Measurements from ENCODE around the gene SFXN4.

Gene SFXN4

GRCh38 chr10:119165171-119166117 is at the start of gene SFXN4:
Gene SFXN4 (minus strand): TSS chr10:119165714. CDS start chr10:119165647, 67 bp downstream.
- DNase-seq = peak; percentile 74
- in situ Hi-C loops (cut with MboI; ENCODE audit: low pct_unique_long_range_greater_than_20kb, low sequenced_read_pairs) = no loop called here

- DNase-seq = no peak
- in situ Hi-C loops (cut with MboI; ENCODE audit: low pct_unique_long_range_greater_than_20kb, low sequenced_read_pairs) = loop anchor here (25.0 kb wide), 1 partner anchor 200 kb away; no protein-coding TSS in a partner anchor
These were observed 46.3 kb upstream of the SFXN4 start for GRCh38 chr10:119211625-119212441.

GRCh38 chr10:119211176-119211575 is 45.7 kb upstream of the SFXN4 start:
- no peak for DNase-seq
- in situ Hi-C loops (cut with MboI; ENCODE audit: low pct_unique_long_range_greater_than_20kb, low sequenced_read_pairs) = loop anchor here (25.0 kb wide), 1 partner anchor 201 kb away; no protein-coding TSS in a partner anchor

GRCh38 chr10:119210633-119211032 is 45.1 kb upstream of the SFXN4 start:
- no peak for DNase-seq
- in situ Hi-C loops (cut with MboI; ENCODE audit: low pct_unique_long_range_greater_than_20kb, low sequenced_read_pairs) = loop anchor here (25.0 kb wide), 1 partner anchor 202 kb away; no protein-coding TSS in a partner anchor

GRCh38 chr10:119209736-119210355 is 44.3 kb upstream of the SFXN4 start:
- in situ Hi-C loops (cut with MboI; ENCODE audit: low pct_unique_long_range_greater_than_20kb, low sequenced_read_pairs) = loop anchor here (25.0 kb wide), 1 partner anchor 202 kb away; no protein-coding TSS in a partner anchor
- no peak for DNase-seq

- DNase-seq = peak; percentile 58
These were observed 43.7 kb upstream of the SFXN4 start for GRCh38 chr10:119209035-119209735.

GRCh38 chr10:119208553-119208940 is 43.0 kb upstream of the SFXN4 start:
- in situ Hi-C loops (cut with MboI; ENCODE audit: low pct_unique_long_range_greater_than_20kb, low sequenced_read_pairs) = loop anchor here (25.0 kb wide), 1 partner anchor 204 kb away; no protein-coding TSS in a partner anchor
- no peak for DNase-seq

More at GRCh38 chr10:119209035-119209735, 43.7 kb upstream of the SFXN4 start:
- in situ Hi-C loops (cut with MboI; ENCODE audit: low pct_unique_long_range_greater_than_20kb, low sequenced_read_pairs) = loop anchor here (25.0 kb wide), 1 partner anchor 203 kb away; no protein-coding TSS in a partner anchor

- in situ Hi-C loops (cut with MboI; ENCODE audit: low pct_unique_long_range_greater_than_20kb, low sequenced_read_pairs) = loop anchor here (25.0 kb wide), 1 partner anchor 204 kb away; no protein-coding TSS in a partner anchor
- peak; percentile 29 for DNase-seq
These were observed 42.4 kb upstream of the SFXN4 start for GRCh38 chr10:119207713-119208552.

GRCh38 chr10:119207366-119207666 is 41.8 kb upstream of the SFXN4 start, which contains the start of gene GRK5:
Gene GRK5 (plus strand): TSS chr10:119207571. CDS start chr10:119207918, 347 bp downstream.
- peak; percentile 93 for DNase-seq
- in situ Hi-C loops (cut with MboI; ENCODE audit: low pct_unique_long_range_greater_than_20kb, low sequenced_read_pairs) = loop anchor here (25.0 kb wide), 1 partner anchor 205 kb away; no protein-coding TSS in a partner anchor

- in situ Hi-C loops (cut with MboI; ENCODE audit: low pct_unique_long_range_greater_than_20kb, low sequenced_read_pairs) = loop anchor here (25.0 kb wide), 1 partner anchor 206 kb away; no protein-coding TSS in a partner anchor
- DNase-seq = peak; percentile 80
These were observed 41.3 kb upstream of the SFXN4 start for GRCh38 chr10:119206603-119207365.

- peak; percentile 79 for DNase-seq
- in situ Hi-C loops (cut with MboI; ENCODE audit: low pct_unique_long_range_greater_than_20kb, low sequenced_read_pairs) = loop anchor here (25.0 kb wide), 1 partner anchor 206 kb away; no protein-coding TSS in a partner anchor
These were observed 40.5 kb upstream of the SFXN4 start for GRCh38 chr10:119205894-119206602.

- DNase-seq = no peak
- in situ Hi-C loops (cut with MboI; ENCODE audit: low pct_unique_long_range_greater_than_20kb, low sequenced_read_pairs) = loop anchor here (25.0 kb wide), 1 partner anchor 209 kb away; no protein-coding TSS in a partner anchor
These were observed 37.5 kb upstream of the SFXN4 start for GRCh38 chr10:119203006-119203405.

- no peak for DNase-seq
- in situ Hi-C loops (cut with MboI; ENCODE audit: low pct_unique_long_range_greater_than_20kb, low sequenced_read_pairs) = loop anchor here (25.0 kb wide), 1 partner anchor 211 kb away; no protein-coding TSS in a partner anchor
These were observed 35.7 kb upstream of the SFXN4 start for GRCh38 chr10:119201233-119201632.

- in situ Hi-C loops (cut with MboI; ENCODE audit: low pct_unique_long_range_greater_than_20kb, low sequenced_read_pairs) = no loop called here
- DNase-seq = peak; percentile 68
These were observed 33.9 kb upstream of the SFXN4 start for GRCh38 chr10:119199231-119199992.

- in situ Hi-C loops (cut with MboI; ENCODE audit: low pct_unique_long_range_greater_than_20kb, low sequenced_read_pairs) = no loop called here
- peak; percentile 37 for DNase-seq
These were observed 32.9 kb upstream of the SFXN4 start for GRCh38 chr10:119198438-119198837.

Measured in KBM-7 (cell line).